Raji (cell line): ENCODE data around the gene ASS1.

ENCODE experiments used
- POLR2A ChIP-seq: IDR thresholded peaks from 2 replicates; pipeline ENCODE4 v1.6.1; 2011; ENCODE audit warnings: low read depth, low read length, control low read depth; ENCODE audit not compliant: insufficient read depth

ASS1 gene

GRCh38 chr9:130501639-130502038 is 56.9 kb downstream of the ASS1 start:
- no peak for TF ChIP-seq POLR2A

- TF ChIP-seq POLR2A, result no peak
These were observed 63.5 kb downstream of the ASS1 start for GRCh38 chr9:130508218-130508617.

GRCh38 chr9:130512199-130512598 is 67.4 kb downstream of the ASS1 start:
- no peak for TF ChIP-seq POLR2A

GRCh38 chr9:130513078-130513477 is 68.3 kb downstream of the ASS1 start:
- TF ChIP-seq POLR2A, result no peak

- TF ChIP-seq POLR2A, result no peak
These were observed 73.5 kb downstream of the ASS1 start for GRCh38 chr9:130518233-130518632.

GRCh38 chr9:130518943-130519799 is 74.4 kb downstream of the ASS1 start:
- TF ChIP-seq POLR2A, result no peak

- no peak for TF ChIP-seq POLR2A
These were observed 75.2 kb downstream of the ASS1 start for GRCh38 chr9:130519927-130520326.

- TF ChIP-seq POLR2A, result no peak
These were observed 77.0 kb downstream of the ASS1 start for GRCh38 chr9:130521715-130522114.

- TF ChIP-seq POLR2A, result no peak
These were observed 77.6 kb downstream of the ASS1 start for GRCh38 chr9:130522233-130522808.

- no peak for TF ChIP-seq POLR2A
These were observed 79.2 kb downstream of the ASS1 start for GRCh38 chr9:130523921-130524320.

GRCh38 chr9:130526193-130526853 is 81.6 kb downstream of the ASS1 start:
- no peak for TF ChIP-seq POLR2A

GRCh38 chr9:130526854-130527650 is 82.3 kb downstream of the ASS1 start:
- TF ChIP-seq POLR2A, result no peak

GRCh38 chr9:130527651-130528310 is 83.0 kb downstream of the ASS1 start:
- no peak for TF ChIP-seq POLR2A

- TF ChIP-seq POLR2A, result no peak
These were observed 83.9 kb downstream of the ASS1 start for GRCh38 chr9:130528674-130529073.

- TF ChIP-seq POLR2A, result no peak
These were observed 86.2 kb downstream of the ASS1 start for GRCh38 chr9:130530938-130531337.
